ENCODE data around the gene KRT77.

Gene KRT77

GRCh38 chr12:52650520-52651081 lies 52.7 kb downstream of the KRT77 start:
- no peak for DNase-seq

- DNase-seq, result no peak
These were observed 54.3 kb downstream of the KRT77 start for GRCh38 chr12:52649066-52649465.

- no peak for DNase-seq
These were observed 55.2 kb downstream of the KRT77 start for GRCh38 chr12:52648012-52648550.

GRCh38 chr12:52647601-52648000 lies 55.7 kb downstream of the KRT77 start:
- DNase-seq, result no peak

GRCh38 chr12:52646613-52647012 lies 56.7 kb downstream of the KRT77 start:
- DNase-seq, result no peak

- no peak for DNase-seq
These were observed 57.3 kb downstream of the KRT77 start for GRCh38 chr12:52645982-52646381.

GRCh38 chr12:52645120-52645761 lies 58.1 kb downstream of the KRT77 start:
- DNase-seq, result no peak

- no peak for DNase-seq
These were observed 59.3 kb downstream of the KRT77 start for GRCh38 chr12:52644078-52644415.

- DNase-seq, result no peak
These were observed 59.9 kb downstream of the KRT77 start for GRCh38 chr12:52643233-52644077.

GRCh38 chr12:52641468-52641867 lies 61.9 kb downstream of the KRT77 start:
- no peak for DNase-seq
